ENCODE measurements around the gene CACNA1I. TPM values are rescaled to one million over a fixed set of nuclear protein-coding genes. Genes with fewer than 3 reads are reported as not detected.
A peak's percentile ranks its signal among the peaks of the same experiment; 100 is the strongest.

CACNA1I gene
- polyA plus RNA-seq, 1 donor = 0.04 TPM

- H3K36me3 ChIP-seq (ENCODE audit: control insufficient read depth, insufficient read depth, low read length) = peaks cover 3% of the 10 kb centered on the region
- H3K27ac ChIP-seq (ENCODE audit: low read length) = no peak overlapping the region
- no peaks in the 10 kb centered on the region for H3K27me3 ChIP-seq (ENCODE audit: control insufficient read depth, insufficient read depth, low read length)
- peaks cover 16% of the 10 kb centered on the region for H3K4me1 ChIP-seq (ENCODE audit: control insufficient read depth, insufficient read depth, low read length)
- DNase-seq = no peak
- H3K4me3 ChIP-seq (ENCODE audit: low read length) = no peak overlapping the region
- no CpG with 5 or more reads among the region's 15 CpGs for WGBS (ENCODE audit: insufficient coverage, low lambda C conversion rate)
- H3K9me3 ChIP-seq (ENCODE audit: control insufficient read depth, low read depth, low read length) = no peaks in the 10 kb centered on the region
Observed at GRCh38 chr22:39535831-39536449, 34.6 kb upstream of the CACNA1I start.

GRCh38 chr22:39536711-39537110, 33.8 kb upstream of the CACNA1I start:
- H3K4me3 ChIP-seq (ENCODE audit: low read length) = no peak overlapping the region
- peaks cover 8% of the 10 kb centered on the region for H3K4me1 ChIP-seq (ENCODE audit: control insufficient read depth, insufficient read depth, low read length)
- no peaks in the 10 kb centered on the region for H3K36me3 ChIP-seq (ENCODE audit: control insufficient read depth, insufficient read depth, low read length)
- no CpG with 5 or more reads among the region's 8 CpGs for WGBS (ENCODE audit: insufficient coverage, low lambda C conversion rate)
- no peak for DNase-seq
- no peaks in the 10 kb centered on the region for H3K27me3 ChIP-seq (ENCODE audit: control insufficient read depth, insufficient read depth, low read length)
- H3K9me3 ChIP-seq (ENCODE audit: control insufficient read depth, low read depth, low read length) = no peaks in the 10 kb centered on the region
- no peak overlapping the region for H3K27ac ChIP-seq (ENCODE audit: low read length)

- H3K27ac ChIP-seq (ENCODE audit: low read length) = no peak overlapping the region
- H3K4me3 ChIP-seq (ENCODE audit: low read length) = no peak overlapping the region
- no peaks in the 10 kb centered on the region for H3K27me3 ChIP-seq (ENCODE audit: control insufficient read depth, insufficient read depth, low read length)
- H3K9me3 ChIP-seq (ENCODE audit: control insufficient read depth, low read depth, low read length) = no peaks in the 10 kb centered on the region
- DNase-seq = no peak
- H3K4me1 ChIP-seq (ENCODE audit: control insufficient read depth, insufficient read depth, low read length) = peaks cover 5% of the 10 kb centered on the region
- no peaks in the 10 kb centered on the region for H3K36me3 ChIP-seq (ENCODE audit: control insufficient read depth, insufficient read depth, low read length)
- no CpG with 5 or more reads among the region's 2 CpGs for WGBS (ENCODE audit: insufficient coverage, low lambda C conversion rate)
Observed at GRCh38 chr22:39537975-39538374, 32.6 kb upstream of the CACNA1I start.

GRCh38 chr22:39543095-39543494, 27.5 kb upstream of the CACNA1I start:
- Histone ChIP-seq H3K4me1 (ENCODE audit: control insufficient read depth, insufficient read depth, low read length) (no peaks in the 10 kb centered on the region), H3K9me3 (ENCODE audit: control insufficient read depth, low read depth, low read length) (no peaks in the 10 kb centered on the region), H3K4me3 (ENCODE audit: low read length) (no peak overlapping the region), H3K27ac (ENCODE audit: low read length) (no peak overlapping the region), H3K27me3 (ENCODE audit: control insufficient read depth, insufficient read depth, low read length) (peaks cover 10% of the 10 kb centered on the region), H3K36me3 (ENCODE audit: control insufficient read depth, insufficient read depth, low read length) (no peaks in the 10 kb centered on the region)
- 75% methylated on average over 2 of the region's 11 CpGs for WGBS (ENCODE audit: insufficient coverage, low lambda C conversion rate)
- no peak for DNase-seq

- Histone ChIP-seq H3K27me3 (ENCODE audit: control insufficient read depth, insufficient read depth, low read length) (peaks cover 25% of the 10 kb centered on the region), H3K4me1 (ENCODE audit: control insufficient read depth, insufficient read depth, low read length) (no peaks in the 10 kb centered on the region), H3K9me3 (ENCODE audit: control insufficient read depth, low read depth, low read length) (no peaks in the 10 kb centered on the region), H3K36me3 (ENCODE audit: control insufficient read depth, insufficient read depth, low read length) (no peaks in the 10 kb centered on the region), H3K4me3 (ENCODE audit: low read length) (no peak overlapping the region), H3K27ac (ENCODE audit: low read length) (no peak overlapping the region)
- no CpG with 5 or more reads among the region's 39 CpGs for WGBS (ENCODE audit: insufficient coverage, low lambda C conversion rate)
- peak in 1 of 2 donors; percentile 49 for DNase-seq
Observed at GRCh38 chr22:39545386-39546365, 24.9 kb upstream of the CACNA1I start.

GRCh38 chr22:39546889-39547586, 23.5 kb upstream of the CACNA1I start:
- no peak overlapping the region for H3K27ac ChIP-seq (ENCODE audit: low read length)
- WGBS (ENCODE audit: insufficient coverage, low lambda C conversion rate) = 29% methylated on average over 1 of the region's 5 CpGs
- no peaks in the 10 kb centered on the region for H3K36me3 ChIP-seq (ENCODE audit: control insufficient read depth, insufficient read depth, low read length)
- DNase-seq = no peak
- peaks cover 31% of the 10 kb centered on the region for H3K27me3 ChIP-seq (ENCODE audit: control insufficient read depth, insufficient read depth, low read length)
- no peaks in the 10 kb centered on the region for H3K9me3 ChIP-seq (ENCODE audit: control insufficient read depth, low read depth, low read length)
- no peak overlapping the region for H3K4me3 ChIP-seq (ENCODE audit: low read length)
- no peaks in the 10 kb centered on the region for H3K4me1 ChIP-seq (ENCODE audit: control insufficient read depth, insufficient read depth, low read length)

- no CpG with 5 or more reads among the region's 2 CpGs for WGBS (ENCODE audit: insufficient coverage, low lambda C conversion rate)
- H3K9me3 ChIP-seq (ENCODE audit: control insufficient read depth, low read depth, low read length) = no peaks in the 10 kb centered on the region
- no peak overlapping the region for H3K4me3 ChIP-seq (ENCODE audit: low read length)
- no peaks in the 10 kb centered on the region for H3K4me1 ChIP-seq (ENCODE audit: control insufficient read depth, insufficient read depth, low read length)
- DNase-seq = no peak
- peaks cover 36% of the 10 kb centered on the region for H3K27me3 ChIP-seq (ENCODE audit: control insufficient read depth, insufficient read depth, low read length)
- no peak overlapping the region for H3K27ac ChIP-seq (ENCODE audit: low read length)
- H3K36me3 ChIP-seq (ENCODE audit: control insufficient read depth, insufficient read depth, low read length) = no peaks in the 10 kb centered on the region
Observed at GRCh38 chr22:39547587-39547947, 23.0 kb upstream of the CACNA1I start.

GRCh38 chr22:39553429-39553828, 17.1 kb upstream of the CACNA1I start:
- Histone ChIP-seq H3K4me3 (ENCODE audit: low read length) (no peak overlapping the region), H3K9me3 (ENCODE audit: control insufficient read depth, low read depth, low read length) (no peaks in the 10 kb centered on the region), H3K27ac (ENCODE audit: low read length) (no peak overlapping the region), H3K4me1 (ENCODE audit: control insufficient read depth, insufficient read depth, low read length) (peaks cover 6% of the 10 kb centered on the region), H3K36me3 (ENCODE audit: control insufficient read depth, insufficient read depth, low read length) (no peaks in the 10 kb centered on the region), H3K27me3 (ENCODE audit: control insufficient read depth, insufficient read depth, low read length) (peaks cover 62% of the 10 kb centered on the region)
- WGBS (ENCODE audit: insufficient coverage, low lambda C conversion rate) = no CpG with 5 or more reads among the region's 3 CpGs
- DNase-seq = no peak

GRCh38 chr22:39554151-39554550, 16.4 kb upstream of the CACNA1I start:
- H3K27ac ChIP-seq (ENCODE audit: low read length) = no peak overlapping the region
- no peak overlapping the region for H3K4me3 ChIP-seq (ENCODE audit: low read length)
- H3K36me3 ChIP-seq (ENCODE audit: control insufficient read depth, insufficient read depth, low read length) = no peaks in the 10 kb centered on the region
- no CpG with 5 or more reads among the region's 3 CpGs for WGBS (ENCODE audit: insufficient coverage, low lambda C conversion rate)
- peaks cover 67% of the 10 kb centered on the region for H3K27me3 ChIP-seq (ENCODE audit: control insufficient read depth, insufficient read depth, low read length)
- no peaks in the 10 kb centered on the region for H3K9me3 ChIP-seq (ENCODE audit: control insufficient read depth, low read depth, low read length)
- DNase-seq = no peak
- peaks cover 8% of the 10 kb centered on the region for H3K4me1 ChIP-seq (ENCODE audit: control insufficient read depth, insufficient read depth, low read length)
